Measurements from ENCODE around the gene ANKRD1. TPM values are rescaled to one million over a fixed set of nuclear protein-coding genes. Genes with fewer than 3 reads are reported as not detected.

The ANKRD1 gene
- total RNA-seq, 1 experiment from 2014 or later = 0.11 TPM

GRCh38 chr10:90912854-90913479 lies 7.9 kb downstream of the ANKRD1 start:
- Histone ChIP-seq H3K79me1 (ENCODE audit: insufficient read depth, low read depth, low read length, poor library complexity, severe bottlenecking) (no peaks in the 10 kb centered on the region), H3K14ac (ENCODE audit: insufficient read depth, low read length) (no peak overlapping the region), H3K9ac (ENCODE audit: extremely low read depth, insufficient read length, low read length) (no peak overlapping the region), H4K8ac (replicated peaks; ENCODE audit: insufficient read length, low read depth, low read length) (no peak overlapping the region), H2BK5ac (ENCODE audit: insufficient read length, low read length) (no peak overlapping the region), H3K4me2 (ENCODE audit: insufficient read depth, insufficient read length, low read length) (no peak overlapping the region), H3K27ac (ENCODE audit: insufficient read length, low read depth, low read length) (no peak overlapping the region), H2AK5ac (ENCODE audit: insufficient read length, low read length) (no peak overlapping the region), H3K4me1 (ENCODE audit: insufficient read depth, low read length) (no peaks in the 10 kb centered on the region), H3K79me2 (ENCODE audit: insufficient read depth, low read length) (no peaks in the 10 kb centered on the region), H3T11ph (ENCODE audit: low read length) (no peak overlapping the region), H2BK120ac (ENCODE audit: low read depth, low read length, poor library complexity, severe bottlenecking) (no peak overlapping the region), H2BK12ac (ENCODE audit: insufficient read length, low read depth, low read length) (no peak overlapping the region), H2BK20ac (ENCODE audit: low read depth, low read length, poor library complexity, severe bottlenecking) (no peak overlapping the region), H2AFZ (ENCODE audit: low read length) (no peak overlapping the region), H3K56ac (ENCODE audit: insufficient read length, low read depth, low read length) (no peak overlapping the region), H3K23ac (ENCODE audit: insufficient read length, low read depth, low read length) (no peak overlapping the region), H3K23me2 (ENCODE audit: insufficient read length, low read depth, low read length, poor library complexity, severe bottlenecking) (no peaks in the 10 kb centered on the region), H3K18ac (ENCODE audit: insufficient read length, low read depth, low read length) (no peak overlapping the region), H4K5ac (ENCODE audit: insufficient read length, low read depth, low read length) (no peak overlapping the region), H4K91ac (ENCODE audit: insufficient read length, low read depth, low read length) (no peak overlapping the region), H2BK15ac (ENCODE audit: low read depth, low read length) (no peak overlapping the region), H3K27me3 (ENCODE audit: insufficient read depth, low read length) (peaks cover 35% of the 10 kb centered on the region; the same call in 1 of the 2 replicates), H3K9me3 (ENCODE audit: control insufficient read depth, low read depth, low read length) (no peaks in the 10 kb centered on the region), H4K20me1 (ENCODE audit: control insufficient read depth, insufficient read depth, insufficient read length) (no peaks in the 10 kb centered on the region), H3K4ac (ENCODE audit: low read depth, low read length) (no peak overlapping the region)
- Mint-ChIP-seq H3K36me3 (ENCODE audit: insufficient read depth in 1 of 3, low read depth in 3 of 3) (peaks cover 0 to 6% (median 0%) of the 10 kb centered on the region in 3 experiments; a peak in 1 of 7 replicates), H3K27ac (no peak overlapping the region), H3K4me3 (no peak overlapping the region), H3K27me3 (ENCODE audit: low read depth) (peaks cover 79% of the 10 kb centered on the region), H3K4me1 (peaks cover 11 to 16% of the 10 kb centered on the region in 2 experiments), H3K9me3 (peaks cover 0 to 5% of the 10 kb centered on the region in 2 experiments; a peak in 2 of 5 replicates)
- no peak for DNase-seq
- TF ChIP-seq CTCF (conservative IDR thresholded peaks at IDR 0.05) = no peak
- WGBS (ENCODE audit: extremely low coverage, insufficient read length, low lambda C conversion rate) = no CpG with 5 or more reads among the region's 7 CpGs
